Measurements from ENCODE around the gene OR2M4.

The OR2M4 gene, protein sequence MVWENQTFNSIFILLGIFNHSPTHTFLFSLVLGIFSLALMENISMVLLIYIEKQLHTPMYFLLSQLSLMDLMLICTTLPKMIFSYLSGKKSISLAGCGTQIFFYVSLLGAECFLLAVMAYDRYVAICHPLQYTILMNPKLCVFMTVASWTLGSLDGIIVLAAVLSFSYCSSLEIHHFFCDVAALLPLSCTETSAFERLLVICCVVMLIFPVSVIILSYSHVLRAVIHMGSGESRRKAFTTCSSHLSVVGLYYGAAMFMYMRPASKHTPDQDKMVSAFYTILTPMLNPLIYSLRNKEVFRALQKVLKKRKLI

GRCh38 chr1:248231117-248231516 lies at the start of gene OR2M4:
TSS of gene OR2M4 (plus strand) at chr1:248231417. CDS start at chr1:248238929, 7,512 bp downstream.
- Histone ChIP-seq H3K36me3 (ENCODE audit: insufficient read depth, low read length) (no peaks in the 10 kb centered on the region), H3K27ac (no peak within 1 kb of the TSS), H3K9ac (ENCODE audit: insufficient read length) (no peak within 1 kb of the TSS), H3K9me3 (ENCODE audit: low read depth, low read length) (no peaks in the 10 kb centered on the region), H3K4me3 (no peak within 1 kb of the TSS)
- no peak for DNase-seq (ENCODE audit: low read depth, low spot score)
- TF ChIP-seq FOXP2 (optimal IDR thresholded peaks at IDR 0.05; ENCODE audit: control extremely low read depth, extremely low read length, insufficient read depth) (no peak), POLR2AphosphoS5 (IDR thresholded peaks at IDR 0.05; ENCODE audit: borderline replicate concordance, low read depth, low read length) (no peak), EZH2 (IDR thresholded peaks at IDR 0.05) (no peak)

DNA sequence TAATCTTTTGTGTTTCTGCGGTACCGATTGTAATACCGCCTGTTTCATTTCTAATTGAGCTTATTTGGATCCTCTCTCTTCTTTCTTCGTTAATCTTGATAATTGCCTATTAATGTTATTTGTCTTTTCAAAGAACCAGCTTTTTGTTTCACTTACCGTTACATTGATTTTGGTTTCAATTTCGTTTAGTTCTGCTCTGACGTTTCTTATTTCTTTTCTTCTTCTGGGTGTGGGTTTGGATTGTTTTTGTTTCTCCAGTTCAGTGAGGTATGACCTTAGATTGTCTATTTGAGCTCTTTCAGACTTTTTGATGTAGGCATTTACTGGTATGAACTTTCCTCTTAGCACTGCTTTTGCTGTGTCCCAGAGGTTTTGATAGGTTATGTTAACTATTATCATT lies 47.2 kb upstream of the OR2M4 start:
- no peaks in the 10 kb centered on the region for H3K9me3 ChIP-seq (ENCODE audit: low read depth, low read length)
- no peak overlapping the region for H3K4me3 ChIP-seq
- H3K27ac ChIP-seq, result no peak overlapping the region
- TF ChIP-seq POLR2AphosphoS5 (IDR thresholded peaks at IDR 0.05; ENCODE audit: borderline replicate concordance, low read depth, low read length) (no peak), EZH2 (IDR thresholded peaks at IDR 0.05) (no peak), FOXP2 (optimal IDR thresholded peaks at IDR 0.05; ENCODE audit: control extremely low read depth, extremely low read length, insufficient read depth) (no peak)
- H3K9ac ChIP-seq (ENCODE audit: insufficient read length), result no peak overlapping the region
- no peaks in the 10 kb centered on the region for H3K36me3 ChIP-seq (ENCODE audit: insufficient read depth, low read length)
- DNase-seq (ENCODE audit: low read depth, low spot score), result no peak

- Histone ChIP-seq H3K9ac (ENCODE audit: insufficient read length) (no peak overlapping the region), H3K9me3 (ENCODE audit: low read depth, low read length) (no peaks in the 10 kb centered on the region), H3K27ac (no peak overlapping the region), H3K4me3 (no peak overlapping the region), H3K36me3 (ENCODE audit: insufficient read depth, low read length) (no peaks in the 10 kb centered on the region)
- DNase-seq (ENCODE audit: low read depth, low spot score), result no peak
- TF ChIP-seq EZH2 (IDR thresholded peaks at IDR 0.05) (no peak), FOXP2 (optimal IDR thresholded peaks at IDR 0.05; ENCODE audit: control extremely low read depth, extremely low read length, insufficient read depth) (no peak), POLR2AphosphoS5 (IDR thresholded peaks at IDR 0.05; ENCODE audit: borderline replicate concordance, low read depth, low read length) (no peak)
Measured at GRCh38 chr1:248187363-248187762, 43.9 kb upstream of the OR2M4 start.

DNA sequence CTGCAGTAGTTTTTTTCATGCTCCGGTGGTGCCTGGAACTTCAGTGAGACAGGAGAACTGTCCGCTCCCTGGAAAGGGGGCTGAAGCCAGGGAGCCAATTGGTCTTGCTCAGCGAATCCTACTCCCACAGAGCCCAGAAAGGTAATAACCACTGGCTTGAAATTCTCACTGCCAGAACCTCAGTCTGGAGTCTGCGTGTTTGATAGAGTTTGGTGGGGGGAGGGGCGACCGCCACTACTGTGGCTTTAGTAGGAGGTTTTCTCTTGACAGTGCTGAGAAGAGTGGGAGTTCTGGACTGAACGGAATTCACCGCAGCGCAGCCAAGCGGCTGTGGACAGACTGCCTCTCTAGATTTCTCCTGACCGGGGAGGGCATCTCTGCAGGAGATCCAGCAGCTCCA lies 42.2 kb upstream of the OR2M4 start:
- TF ChIP-seq POLR2AphosphoS5 (IDR thresholded peaks at IDR 0.05; ENCODE audit: borderline replicate concordance, low read depth, low read length) (no peak), FOXP2 (optimal IDR thresholded peaks at IDR 0.05; ENCODE audit: control extremely low read depth, extremely low read length, insufficient read depth) (no peak), EZH2 (IDR thresholded peaks at IDR 0.05) (no peak)
- Histone ChIP-seq H3K4me3 (no peak overlapping the region), H3K36me3 (ENCODE audit: insufficient read depth, low read length) (no peaks in the 10 kb centered on the region), H3K27ac (no peak overlapping the region), H3K9me3 (ENCODE audit: low read depth, low read length) (no peaks in the 10 kb centered on the region), H3K9ac (ENCODE audit: insufficient read length) (no peak overlapping the region)
- DNase-seq (ENCODE audit: low read depth, low spot score), result no peak

DNA sequence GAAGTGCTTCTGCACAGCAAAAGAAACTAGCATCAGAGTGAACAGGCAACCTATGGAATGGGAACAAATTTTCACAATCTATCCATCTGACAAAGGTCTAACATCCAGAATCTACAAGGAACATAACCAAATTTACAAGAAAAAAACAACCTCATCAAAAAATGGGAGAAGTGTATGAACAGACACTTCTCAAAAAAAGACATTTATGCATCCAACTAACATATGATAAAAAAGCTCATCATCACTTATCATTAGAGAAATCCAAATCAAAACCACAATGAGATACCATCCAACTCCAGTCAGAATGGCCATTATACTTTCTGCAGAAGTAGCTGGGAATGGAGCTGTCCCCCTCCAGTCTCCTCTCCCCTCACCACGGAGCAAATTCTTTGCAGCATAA lies 37.1 kb upstream of the OR2M4 start:
- H3K36me3 ChIP-seq (ENCODE audit: insufficient read depth, low read length), result no peaks in the 10 kb centered on the region
- no peak overlapping the region for H3K9ac ChIP-seq (ENCODE audit: insufficient read length)

GRCh38 chr1:248196965-248197364 lies 34.3 kb upstream of the OR2M4 start, which contains the start of gene OR2M3:
TSS of gene OR2M3 (plus strand) at chr1:248197265. CDS start at chr1:248203068, 5,803 bp downstream.
- Histone ChIP-seq H3K27ac (no peak within 1 kb of the TSS), H3K4me3 (no peak within 1 kb of the TSS), H3K9me3 (ENCODE audit: low read depth, low read length) (no peaks in the 10 kb centered on the region; the same call in 1 of the 2 replicates), H3K9ac (ENCODE audit: insufficient read length) (no peak within 1 kb of the TSS), H3K36me3 (ENCODE audit: insufficient read depth, low read length) (no peaks in the 10 kb centered on the region)
- no peak for DNase-seq (ENCODE audit: low read depth, low spot score)
- TF ChIP-seq POLR2AphosphoS5 (IDR thresholded peaks at IDR 0.05; ENCODE audit: borderline replicate concordance, low read depth, low read length) (no peak), EZH2 (IDR thresholded peaks at IDR 0.05) (no peak), FOXP2 (optimal IDR thresholded peaks at IDR 0.05; ENCODE audit: control extremely low read depth, extremely low read length, insufficient read depth) (no peak)

More for the DNA sequence above, 37.1 kb upstream of the OR2M4 start:
- no peak overlapping the region for H3K27ac ChIP-seq
- TF ChIP-seq POLR2AphosphoS5 (IDR thresholded peaks at IDR 0.05; ENCODE audit: borderline replicate concordance, low read depth, low read length) (no peak), EZH2 (IDR thresholded peaks at IDR 0.05) (no peak), FOXP2 (optimal IDR thresholded peaks at IDR 0.05; ENCODE audit: control extremely low read depth, extremely low read length, insufficient read depth) (no peak)
- H3K4me3 ChIP-seq, result no peak overlapping the region
- H3K9me3 ChIP-seq (ENCODE audit: low read depth, low read length), result no peaks in the 10 kb centered on the region; the same call in 1 of the 2 replicates
- no peak for DNase-seq (ENCODE audit: low read depth, low spot score)

DNA sequence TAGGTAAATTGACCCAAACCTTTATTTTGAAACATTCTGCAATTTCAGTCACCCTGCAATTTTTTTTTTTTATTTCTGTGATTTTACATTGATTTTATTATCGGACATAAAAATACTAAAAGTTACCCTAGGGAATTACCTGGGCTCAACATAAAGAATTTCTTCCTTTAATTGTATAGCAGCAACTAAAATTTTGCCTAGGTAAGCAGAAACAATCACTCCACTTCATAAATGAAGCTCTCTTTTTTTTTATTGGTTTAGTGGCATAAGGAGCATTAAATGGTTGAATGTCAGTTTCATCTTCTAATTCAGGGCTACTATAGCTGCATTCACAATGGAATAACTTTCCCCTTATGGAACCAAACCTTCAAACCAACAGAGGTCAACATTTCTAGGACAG lies 15.3 kb upstream of the OR2M4 start:
- DNase-seq (ENCODE audit: low read depth, low spot score), result no peak
- TF ChIP-seq FOXP2 (optimal IDR thresholded peaks at IDR 0.05; ENCODE audit: control extremely low read depth, extremely low read length, insufficient read depth), result no peak
- no peak overlapping the region for H3K9ac ChIP-seq (ENCODE audit: insufficient read length)
- no peaks in the 10 kb centered on the region for H3K9me3 ChIP-seq (ENCODE audit: low read depth, low read length)
- no peak overlapping the region for H3K27ac ChIP-seq
- no peak overlapping the region for H3K4me3 ChIP-seq
- H3K36me3 ChIP-seq (ENCODE audit: insufficient read depth, low read length), result no peaks in the 10 kb centered on the region

DNA sequence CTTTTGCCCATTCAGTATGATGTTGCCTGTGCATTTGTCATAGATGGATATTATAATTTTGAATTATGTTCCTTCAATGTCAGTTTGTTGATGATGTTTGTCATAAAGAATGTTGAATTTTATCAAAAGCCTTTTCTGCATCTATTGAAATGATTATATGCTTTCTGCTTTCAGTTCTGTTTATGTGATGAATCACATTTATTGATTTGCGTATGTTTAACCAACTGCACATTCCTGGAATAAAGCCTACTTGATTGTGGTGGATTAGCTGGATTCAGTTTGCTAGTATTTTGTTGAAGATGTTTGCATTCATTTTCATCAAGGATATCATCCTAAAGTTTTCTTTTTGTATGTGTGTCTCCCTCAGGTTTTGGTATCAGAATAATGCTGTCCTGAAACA lies 5.7 kb upstream of the OR2M4 start:
- Histone ChIP-seq H3K4me3 (no peak overlapping the region), H3K27ac (no peak overlapping the region), H3K36me3 (ENCODE audit: insufficient read depth, low read length) (no peaks in the 10 kb centered on the region), H3K9ac (ENCODE audit: insufficient read length) (no peak overlapping the region), H3K9me3 (ENCODE audit: low read depth, low read length) (no peaks in the 10 kb centered on the region)
- no peak for DNase-seq (ENCODE audit: low read depth, low spot score)
- TF ChIP-seq FOXP2 (optimal IDR thresholded peaks at IDR 0.05; ENCODE audit: control extremely low read depth, extremely low read length, insufficient read depth), result no peak
- no peak for TF ChIP-seq POLR2AphosphoS5 (IDR thresholded peaks at IDR 0.05; ENCODE audit: borderline replicate concordance, low read depth, low read length)
- no peak for TF ChIP-seq EZH2 (IDR thresholded peaks at IDR 0.05)
